GM19099 (cell line): ENCODE measurements around the gene ANKRD23.

Source experiments
- POLR2A ChIP-seq: IDR thresholded peaks from 3 replicates; pipeline ENCODE4 v1.6.1; 2011; ENCODE audit warnings: low read depth; ENCODE audit not compliant: insufficient read length; ENCODE audit errors: extremely low read depth

ANKRD23 gene

GRCh38 chr2:96843538-96844268 lies at the start of gene ANKRD23:
TSS of gene ANKRD23 (minus strand) at chr2:96844021. CDS start at chr2:96843992, 29 bp downstream.
- no peak for TF ChIP-seq POLR2A

GRCh38 chr2:96891591-96892333 lies 47.9 kb upstream of the ANKRD23 start:
- TF ChIP-seq POLR2A = no peak

- no peak for TF ChIP-seq POLR2A
Measured at GRCh38 chr2:96890726-96891385, 47.0 kb upstream of the ANKRD23 start.

- no peak for TF ChIP-seq POLR2A
Measured at GRCh38 chr2:96890252-96890651, 46.4 kb upstream of the ANKRD23 start.

- no peak for TF ChIP-seq POLR2A
Measured at GRCh38 chr2:96888072-96889011, 44.5 kb upstream of the ANKRD23 start.

GRCh38 chr2:96887493-96888012 lies 43.7 kb upstream of the ANKRD23 start:
- no peak for TF ChIP-seq POLR2A

GRCh38 chr2:96885432-96886347 lies 41.9 kb upstream of the ANKRD23 start:
- no peak for TF ChIP-seq POLR2A

- TF ChIP-seq POLR2A = no peak
Measured at GRCh38 chr2:96884299-96885094, 40.7 kb upstream of the ANKRD23 start.

GRCh38 chr2:96883306-96883705 lies 39.5 kb upstream of the ANKRD23 start:
- TF ChIP-seq POLR2A = no peak

- TF ChIP-seq POLR2A = no peak
Measured at GRCh38 chr2:96882906-96883305, 39.1 kb upstream of the ANKRD23 start.

GRCh38 chr2:96882230-96882629 lies 38.4 kb upstream of the ANKRD23 start:
- no peak for TF ChIP-seq POLR2A

GRCh38 chr2:96881349-96882195 lies 37.8 kb upstream of the ANKRD23 start:
- TF ChIP-seq POLR2A = no peak
